Measurements from ENCODE around the gene ADCY6.
A peak's percentile ranks its signal among the peaks of the same experiment; 100 is the strongest.

Gene ADCY6

DNA sequence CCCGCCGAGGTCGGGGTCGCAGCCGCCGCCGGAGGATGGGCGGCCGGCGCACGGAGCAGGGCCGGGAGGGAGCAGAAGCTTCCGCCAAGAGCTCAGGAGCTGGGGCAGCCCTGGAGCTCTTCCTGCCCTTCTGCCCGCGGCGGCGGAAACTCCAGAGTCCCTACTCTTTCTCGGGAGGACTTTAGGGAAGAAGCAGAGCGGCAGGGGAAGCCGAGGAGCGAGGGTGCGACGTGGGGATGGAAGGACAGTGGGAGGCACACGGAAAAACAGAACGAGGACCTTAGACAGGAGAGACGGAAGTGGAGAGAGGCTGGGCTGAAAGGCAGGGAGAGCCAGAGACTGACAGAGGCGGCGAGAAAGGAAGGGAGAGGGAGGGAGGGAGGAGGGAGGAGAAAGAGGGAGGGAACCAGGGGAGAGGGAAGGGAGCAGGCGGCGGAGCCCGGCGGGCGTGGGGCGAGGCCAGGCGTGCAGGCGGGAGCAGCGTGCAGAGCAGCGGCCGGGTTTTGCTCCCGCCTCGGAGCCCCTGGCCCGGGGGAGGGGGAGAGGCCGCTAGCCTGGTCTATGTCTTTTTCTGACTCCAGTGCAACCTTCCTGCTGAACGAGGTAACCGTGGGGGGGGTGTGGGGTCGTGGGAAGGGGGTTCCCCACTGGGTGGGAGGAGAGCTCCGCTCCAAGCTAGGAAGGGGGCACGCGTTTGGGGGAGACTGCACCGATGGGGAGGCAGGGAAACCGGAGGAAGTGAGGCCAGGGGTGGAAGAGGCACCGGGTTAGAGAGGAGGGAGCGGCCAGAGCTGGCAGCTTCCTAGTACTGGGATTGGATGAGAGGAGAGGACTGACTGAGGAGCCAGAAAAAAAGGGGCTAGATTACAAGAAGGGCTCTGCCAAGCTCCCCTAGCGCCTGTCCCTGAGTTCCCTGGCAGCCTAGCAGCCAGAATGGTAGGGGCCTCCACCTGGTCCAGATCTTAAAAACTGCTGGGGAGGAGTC is 26.5 kb upstream of the ADCY6 start:
- DNase-seq: peak; percentile 57

- peak; percentile 86 for DNase-seq
Measured at GRCh38 chr12:48814262-48815125, 25.6 kb upstream of the ADCY6 start.

DNA sequence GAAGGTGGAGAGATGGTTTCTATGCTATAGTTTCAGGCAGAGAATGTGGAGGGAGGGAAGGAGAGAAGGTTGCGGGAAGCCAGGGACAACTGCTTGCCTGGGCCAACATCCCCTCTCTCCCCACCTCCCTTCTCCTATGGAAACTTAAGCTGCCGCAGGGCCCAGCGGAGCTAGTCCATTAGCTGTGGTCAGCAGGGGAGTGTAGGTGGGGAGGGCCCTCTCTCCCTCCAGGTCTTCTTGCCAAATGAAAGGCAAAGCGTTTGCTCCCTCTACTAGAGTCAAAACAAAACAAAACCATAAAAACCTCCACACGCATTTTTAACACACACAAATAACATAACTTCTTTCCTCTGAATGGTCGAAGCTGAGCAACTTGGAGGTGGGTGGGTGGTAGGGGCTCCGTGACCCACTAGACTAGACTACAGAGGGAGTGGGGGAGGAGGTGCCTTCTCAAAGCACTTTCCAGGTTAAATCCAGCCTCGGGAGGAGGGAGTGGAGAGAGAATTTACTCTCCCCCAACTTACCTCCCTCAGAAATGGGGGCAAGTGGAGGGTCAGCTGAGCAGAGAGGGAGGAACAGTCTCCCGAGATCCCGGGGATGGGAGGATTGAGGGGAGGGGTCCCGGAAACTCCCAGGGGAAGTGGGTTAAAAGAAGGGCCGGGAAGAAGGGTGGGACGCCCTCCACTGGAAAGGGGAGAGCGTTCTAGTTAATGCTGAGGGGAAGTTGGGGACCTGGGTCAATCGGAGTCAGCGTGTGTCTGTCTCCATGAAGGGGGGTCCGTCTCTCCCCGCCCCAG is 24.8 kb upstream of the ADCY6 start:
- DNase-seq: no peak

- DNase-seq: no peak
Measured at GRCh38 chr12:48812389-48812788, 23.5 kb upstream of the ADCY6 start.

DNA sequence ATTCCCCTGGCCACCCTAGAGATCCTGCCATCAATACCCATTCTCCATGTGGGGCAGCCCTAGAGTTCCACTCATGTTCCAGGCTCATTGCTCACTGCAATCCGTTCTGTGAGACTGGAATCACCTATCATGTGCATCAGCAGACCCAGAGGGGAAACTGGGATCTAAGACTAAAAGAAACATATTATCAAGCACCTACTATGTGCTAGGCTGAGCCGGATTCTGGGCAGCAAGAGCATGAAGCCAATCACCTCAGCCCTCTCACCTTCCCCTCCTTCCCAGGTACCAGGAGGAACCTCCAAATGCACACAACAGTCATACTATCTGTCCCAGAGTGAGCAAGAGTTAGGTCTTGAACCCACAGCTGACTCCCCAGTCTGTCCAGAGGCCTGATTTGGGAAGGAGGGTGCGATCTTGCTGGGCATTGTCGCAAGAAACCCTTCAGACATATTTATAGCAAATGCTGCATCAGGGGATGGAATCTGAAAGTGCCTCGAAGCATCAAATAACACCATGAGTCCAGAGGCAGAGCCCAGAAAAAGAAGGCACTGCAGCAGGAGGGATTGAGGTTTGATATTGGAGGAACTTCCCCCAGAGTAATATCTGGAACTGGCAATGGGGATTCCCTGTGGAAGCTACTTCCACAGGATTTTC is 22.7 kb upstream of the ADCY6 start:
- DNase-seq: no peak

DNA sequence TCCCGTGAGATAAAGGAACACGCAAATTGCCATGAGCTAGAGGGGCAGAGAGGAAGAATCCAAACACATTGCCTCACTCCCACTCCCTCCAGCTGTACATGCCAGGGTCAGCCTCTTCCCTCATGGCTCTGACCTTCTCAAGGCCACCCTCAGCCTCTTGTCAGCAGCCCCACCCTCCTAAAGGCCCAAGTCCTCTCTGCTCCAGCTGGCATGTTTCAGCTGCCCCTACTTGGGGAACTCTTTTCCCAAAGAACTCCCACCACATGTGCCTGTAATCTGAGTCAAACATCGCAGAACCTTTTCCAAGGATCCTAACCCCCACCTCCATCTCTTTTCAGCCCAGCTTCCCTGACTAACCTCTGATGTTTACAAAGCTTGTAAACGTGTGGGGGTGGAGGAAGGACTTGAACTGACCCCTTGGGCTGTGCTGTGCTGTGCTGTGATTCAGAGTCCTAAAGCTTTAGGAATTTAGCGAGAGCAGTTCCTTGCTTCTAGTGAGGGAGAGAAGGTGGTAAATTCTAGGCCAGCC is 22.1 kb upstream of the ADCY6 start:
- no peak for DNase-seq

GRCh38 chr12:48807981-48808380 is 19.1 kb upstream of the ADCY6 start:
- no peak for DNase-seq

GRCh38 chr12:48803675-48804074 is 14.8 kb upstream of the ADCY6 start:
- DNase-seq: no peak

DNA sequence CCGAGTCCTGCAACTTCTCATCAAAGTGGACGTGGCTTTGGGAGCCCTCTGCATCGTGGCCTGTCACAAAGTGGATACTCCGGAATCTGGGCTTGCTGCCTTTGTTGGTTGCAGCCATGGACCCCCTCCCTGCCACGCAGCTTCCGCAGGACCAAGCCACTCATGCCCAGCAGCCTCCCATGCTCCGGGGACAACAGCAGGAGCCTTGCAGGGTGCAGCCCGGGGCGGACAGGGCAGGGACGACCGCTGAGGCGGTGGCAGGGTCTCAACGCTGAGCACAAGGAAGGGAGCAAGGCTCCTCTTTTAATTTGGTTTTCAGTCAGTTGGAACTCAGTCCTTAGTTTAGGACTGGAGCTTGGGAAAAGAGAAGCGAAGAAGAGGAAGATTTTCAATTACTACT is 12.1 kb upstream of the ADCY6 start:
- no peak for DNase-seq

GRCh38 chr12:48800457-48800856 is 11.6 kb upstream of the ADCY6 start:
- no peak for DNase-seq

DNA sequence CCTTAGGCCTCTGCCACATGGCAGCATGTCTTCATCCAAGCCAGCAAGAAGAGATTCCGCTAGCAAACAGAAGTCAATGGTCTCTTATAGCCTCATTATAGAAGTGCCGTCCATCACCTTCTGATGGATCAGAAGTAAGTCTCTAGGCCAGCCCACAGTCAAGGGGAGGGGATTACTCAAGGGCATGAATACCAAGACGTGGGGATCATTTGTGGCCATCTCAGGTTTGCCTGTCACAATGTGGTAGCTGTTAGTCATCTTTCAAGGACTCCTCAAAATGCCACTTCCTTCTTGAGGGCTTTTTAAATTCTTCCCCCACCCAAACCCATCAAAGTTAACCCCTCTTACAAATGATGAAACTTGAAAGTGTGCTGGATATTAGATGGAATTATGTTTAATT is 8.1 kb upstream of the ADCY6 start:
- peak; percentile 46 for DNase-seq

GRCh38 chr12:48795550-48796455 is 6.9 kb upstream of the ADCY6 start:
- DNase-seq: peak; percentile 69

GRCh38 chr12:48794870-48795269 is 6.0 kb upstream of the ADCY6 start:
- no peak for DNase-seq

GRCh38 chr12:48793696-48794095 is 4.8 kb upstream of the ADCY6 start:
- DNase-seq: no peak

GRCh38 chr12:48789858-48790326 is 1.0 kb upstream of the ADCY6 start:
- no peak for DNase-seq

DNA sequence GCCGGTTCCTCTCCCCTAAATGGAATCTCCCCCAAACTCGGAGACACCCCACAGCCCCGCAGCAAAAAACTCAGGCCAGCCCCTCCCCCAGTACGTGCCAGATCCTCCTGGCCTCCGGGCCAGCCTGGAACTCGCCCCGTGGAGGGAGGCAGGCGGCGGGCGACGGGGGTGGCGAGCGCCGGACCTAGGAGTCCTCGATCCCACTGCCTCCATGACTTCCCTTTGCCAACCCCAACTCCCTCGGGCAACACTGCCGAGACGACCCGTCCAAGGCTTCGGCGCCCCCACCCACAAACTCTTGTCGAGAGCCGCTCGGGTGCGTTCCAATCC is 400 bp downstream of the ADCY6 start:
- DNase-seq: no peak

GRCh38 chr12:48787791-48788523 is 932 bp downstream of the ADCY6 start:
- DNase-seq: no peak

- no peak for DNase-seq
Measured at GRCh38 chr12:48786591-48787544, 2.0 kb downstream of the ADCY6 start.

GRCh38 chr12:48783432-48783831 is 5.5 kb downstream of the ADCY6 start:
- DNase-seq: no peak

All from activated CD4-positive, alpha-beta T cell treated with anti-CD3 and anti-CD28 coated beads for 48 hours (primary cell).